PC-3 (cell line): ENCODE results near the gene FOXE1.

Experiments used
- CTCF ChIP-seq: fragments of 300-600 bp; sonication (generic); conservative IDR thresholded peaks from 2 replicates; pipeline ENCODE4 v1.5.1; 2017; ENCODE audit warnings: antibody characterized with exemption, low read depth, mild to moderate bottlenecking, low read length
- EZH2 ChIP-seq: fragments of 300-600 bp; sonication (generic); IDR thresholded peaks from one replicate; pipeline ENCODE4 v1.6.1; 2017; ENCODE audit warnings: antibody characterized with exemption, mild to moderate bottlenecking, low read length; ENCODE audit not compliant: unreplicated experiment

- TF ChIP-seq CTCF = no peak
- no peak for TF ChIP-seq EZH2
Measured at GRCh38 chr9:97854696-97855485, 1.9 kb downstream of the FOXE1 start.
